GM12891 (cell line): ENCODE results near the gene ASCL5.

Experiments
- PAX5 ChIP-seq: IDR thresholded peaks from 2 replicates; pipeline ENCODE4 v1.6.1; 2011; ENCODE audit warnings: low read length, moderate library complexity, mild to moderate bottlenecking; ENCODE audit not compliant: insufficient read depth, severe bottlenecking
- POLR2A ChIP-seq: IDR thresholded peaks from 2 replicates; pipeline ENCODE4 v1.6.1; 2011; ENCODE audit warnings: low read depth, low read length, control low read depth
- POLR2AphosphoS5 ChIP-seq: IDR thresholded peaks from 2 replicates; pipeline ENCODE4 v1.6.1; 2011; ENCODE audit warnings: low read depth, low read length, control low read depth
- POU2F2 ChIP-seq: IDR thresholded peaks from 2 replicates; pipeline ENCODE4 v1.6.1; 2011; ENCODE audit warnings: low read depth, mild to moderate bottlenecking, control low read depth, low read length, moderate library complexity
- SPI1 ChIP-seq: IDR thresholded peaks from 2 replicates; pipeline ENCODE4 v1.6.1; 2011; ENCODE audit warnings: low read depth, low read length, control low read depth
- TAF1 ChIP-seq: IDR thresholded peaks from 2 replicates; pipeline ENCODE4 v1.6.1; 2011; ENCODE audit warnings: low read depth, low read length, control low read depth

- TF ChIP-seq POLR2AphosphoS5 (no peak), POLR2A (no peak), SPI1 (no peak), TAF1 (no peak), POU2F2 (no peak), PAX5 (no peak)
Observed at GRCh38 chr1:201093561-201093960, 33.4 kb downstream of the ASCL5 start.
